ENCODE data around the gene MYLIP. TPM values are rescaled to one million over a fixed set of nuclear protein-coding genes. Genes with fewer than 3 reads are reported as not detected.

Gene MYLIP
- total and polyA plus RNA-seq, 2 of the 13 experiments (the other 11 are each of a cell fraction or from before 2014, with no cell fraction given) = 3.4 to 10.8 TPM

DNA sequence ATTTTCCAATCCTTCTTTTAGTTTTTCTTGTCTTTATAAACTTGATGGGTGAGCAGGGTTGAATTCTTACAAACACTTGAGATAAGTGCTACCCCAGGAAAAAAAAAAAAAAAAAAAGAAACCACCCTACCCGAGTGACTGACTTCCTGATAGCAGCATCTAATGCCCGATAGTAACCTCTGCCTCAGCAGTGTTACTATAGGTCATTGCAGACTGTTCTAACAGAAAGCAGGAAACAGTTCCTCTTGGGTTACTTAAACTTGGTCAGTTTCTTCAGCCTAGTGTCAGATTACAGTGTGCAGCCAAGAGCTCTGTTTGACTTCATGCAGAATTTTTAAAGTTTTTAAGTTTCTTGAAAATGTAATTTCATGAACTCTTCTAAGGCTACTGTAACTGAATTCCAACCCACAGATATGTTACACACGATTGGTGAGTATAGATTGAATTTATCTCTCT, 2.1 kb downstream of the MYLIP start (continued):
- TF ChIP-seq, protein P1, sequence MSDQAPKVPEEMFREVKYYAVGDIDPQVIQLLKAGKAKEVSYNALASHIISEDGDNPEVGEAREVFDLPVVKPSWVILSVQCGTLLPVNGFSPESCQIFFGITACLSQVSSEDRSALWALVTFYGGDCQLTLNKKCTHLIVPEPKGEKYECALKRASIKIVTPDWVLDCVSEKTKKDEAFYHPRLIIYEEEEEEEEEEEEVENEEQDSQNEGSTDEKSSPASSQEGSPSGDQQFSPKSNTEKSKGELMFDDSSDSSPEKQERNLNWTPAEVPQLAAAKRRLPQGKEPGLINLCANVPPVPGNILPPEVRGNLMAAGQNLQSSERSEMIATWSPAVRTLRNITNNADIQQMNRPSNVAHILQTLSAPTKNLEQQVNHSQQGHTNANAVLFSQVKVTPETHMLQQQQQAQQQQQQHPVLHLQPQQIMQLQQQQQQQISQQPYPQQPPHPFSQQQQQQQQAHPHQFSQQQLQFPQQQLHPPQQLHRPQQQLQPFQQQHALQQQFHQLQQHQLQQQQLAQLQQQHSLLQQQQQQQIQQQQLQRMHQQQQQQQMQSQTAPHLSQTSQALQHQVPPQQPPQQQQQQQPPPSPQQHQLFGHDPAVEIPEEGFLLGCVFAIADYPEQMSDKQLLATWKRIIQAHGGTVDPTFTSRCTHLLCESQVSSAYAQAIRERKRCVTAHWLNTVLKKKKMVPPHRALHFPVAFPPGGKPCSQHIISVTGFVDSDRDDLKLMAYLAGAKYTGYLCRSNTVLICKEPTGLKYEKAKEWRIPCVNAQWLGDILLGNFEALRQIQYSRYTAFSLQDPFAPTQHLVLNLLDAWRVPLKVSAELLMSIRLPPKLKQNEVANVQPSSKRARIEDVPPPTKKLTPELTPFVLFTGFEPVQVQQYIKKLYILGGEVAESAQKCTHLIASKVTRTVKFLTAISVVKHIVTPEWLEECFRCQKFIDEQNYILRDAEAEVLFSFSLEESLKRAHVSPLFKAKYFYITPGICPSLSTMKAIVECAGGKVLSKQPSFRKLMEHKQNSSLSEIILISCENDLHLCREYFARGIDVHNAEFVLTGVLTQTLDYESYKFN (CRISPR knock-in tag; conservative IDR thresholded peaks at IDR 0.05) = 0 out of 2 replicates have a peak, but pooled peaks have one; percentile 30
- no peak for TF ChIP-seq HNRNPL (IDR thresholded peaks at IDR 0.05; ENCODE audit: low read depth, low read length)
- peak; percentile 54; the same call in 1 of the 2 replicates for TF ChIP-seq ELF1 (CRISPR knock-in tag; IDR thresholded peaks at IDR 0.05)
- no peak for TF ChIP-seq ZNF557 (CRISPR knock-in tag; IDR thresholded peaks at IDR 0.05)

DNA sequence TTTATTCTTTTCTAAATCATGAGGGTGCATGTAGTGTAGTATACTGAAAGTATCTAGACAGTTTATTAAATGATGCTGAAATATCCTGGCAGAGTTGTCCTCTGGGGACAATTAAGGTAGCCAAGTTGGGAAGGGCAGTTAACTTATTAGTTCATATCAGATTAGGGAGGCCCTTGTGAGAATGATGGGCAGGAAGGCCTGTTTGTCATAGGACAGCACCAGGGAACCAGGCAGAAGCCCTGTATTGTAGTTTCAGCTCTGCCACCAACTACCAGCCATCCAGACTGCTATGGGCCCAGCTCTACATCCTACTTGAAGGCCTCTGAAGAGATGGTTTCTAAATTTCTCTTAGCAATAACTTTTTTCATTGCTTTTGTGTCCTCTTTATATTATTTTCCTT, 4.0 kb downstream of the MYLIP start:
- intact Hi-C loops (cut with micrococcal nuclease; ENCODE audit: unreplicated experiment) (no loop called here), in situ Hi-C loops (cut with HindIII; ENCODE audit: extremely low pct_ligation_motif_present, low pct_unique_long_range_greater_than_20kb) (no loop called here)
- ATAC-seq = no peak
- Histone ChIP-seq H3K9me3 (ENCODE audit: low read length) (no peaks in the 10 kb centered on the region), H3K4me1 (ENCODE audit: insufficient read depth, low read length) (peaks cover 26% of the 10 kb centered on the region), H3K27me3 (ENCODE audit: control insufficient read depth in 1 of 2, insufficient read depth in 2 of 2, low read length in 2 of 2) (peaks cover 0 to under 1% of the 10 kb centered on the region in 2 experiments; a peak in 2 of 5 replicates), H3K27ac (ENCODE audit: extremely low read length, insufficient read depth, low read length) (no peak overlapping the region), H3K9ac (ENCODE audit: insufficient read depth, low read depth, low read length) (no peak overlapping the region), H3K4me2 (ENCODE audit: low read depth, low read length) (no peak overlapping the region), H4K20me1 (ENCODE audit: insufficient read depth, low read length) (no peaks in the 10 kb centered on the region), H3K36me3 (replicated peaks in 1 of 2; ENCODE audit: control insufficient read depth in 1 of 2, insufficient read depth in 2 of 2, low read length in 2 of 2) (no peaks in the 10 kb centered on the region), H2AFZ (ENCODE audit: low read length) (no peak overlapping the region), H3K79me2 (ENCODE audit: insufficient read depth, low read length) (no peaks in the 10 kb centered on the region), H3K4me3 (replicated peaks in 1 of 3; ENCODE audit: insufficient read depth in 1 of 3, low read depth in 2 of 3, low read length in 3 of 3) (no peak overlapping the region)
- ChIA-PET POLR2A (no interaction called here), CTCF (ENCODE audit: low intra/inter-chr PET ratio, low total read pairs) (no interaction called here)
- no peak for FAIRE-seq
- BruUV-seq (replicated peaks) = no TSS peak
- no peak for DNase-seq (ENCODE audit: low spot score)
- TF ChIP-seq ZBTB7B (CRISPR knock-in tag; IDR thresholded peaks at IDR 0.05) (no peak), ZNF644 (CRISPR knock-in tag; IDR thresholded peaks at IDR 0.05; ENCODE audit: low read depth) (no peak), FLYWCH1 (CRISPR knock-in tag; IDR thresholded peaks at IDR 0.05) (no peak), ZSCAN9 (CRISPR knock-in tag; IDR thresholded peaks at IDR 0.05; ENCODE audit: borderline replicate concordance) (no peak), ZFP82 (CRISPR knock-in tag; IDR thresholded peaks at IDR 0.05; ENCODE audit: borderline replicate concordance) (no peak), RBAK (CRISPR knock-in tag; IDR thresholded peaks at IDR 0.05) (no peak), CENPX (CRISPR knock-in tag; IDR thresholded peaks at IDR 0.05) (no peak)
- TF ChIP-seq, protein P2, sequence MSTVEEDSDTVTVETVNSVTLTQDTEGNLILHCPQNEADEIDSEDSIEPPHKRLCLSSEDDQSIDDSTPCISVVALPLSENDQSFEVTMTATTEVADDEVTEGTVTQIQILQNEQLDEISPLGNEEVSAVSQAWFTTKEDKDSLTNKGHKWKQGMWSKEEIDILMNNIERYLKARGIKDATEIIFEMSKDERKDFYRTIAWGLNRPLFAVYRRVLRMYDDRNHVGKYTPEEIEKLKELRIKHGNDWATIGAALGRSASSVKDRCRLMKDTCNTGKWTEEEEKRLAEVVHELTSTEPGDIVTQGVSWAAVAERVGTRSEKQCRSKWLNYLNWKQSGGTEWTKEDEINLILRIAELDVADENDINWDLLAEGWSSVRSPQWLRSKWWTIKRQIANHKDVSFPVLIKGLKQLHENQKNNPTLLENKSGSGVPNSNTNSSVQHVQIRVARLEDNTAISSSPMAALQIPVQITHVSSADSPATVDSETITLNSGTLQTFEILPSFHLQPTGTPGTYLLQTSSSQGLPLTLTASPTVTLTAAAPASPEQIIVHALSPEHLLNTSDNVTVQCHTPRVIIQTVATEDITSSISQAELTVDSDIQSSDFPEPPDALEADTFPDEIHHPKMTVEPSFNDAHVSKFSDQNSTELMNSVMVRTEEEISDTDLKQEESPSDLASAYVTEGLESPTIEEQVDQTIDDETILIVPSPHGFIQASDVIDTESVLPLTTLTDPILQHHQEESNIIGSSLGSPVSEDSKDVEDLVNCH (CRISPR knock-in tag; IDR thresholded peaks at IDR 0.05) = no peak
- TF ChIP-seq, protein P3, sequence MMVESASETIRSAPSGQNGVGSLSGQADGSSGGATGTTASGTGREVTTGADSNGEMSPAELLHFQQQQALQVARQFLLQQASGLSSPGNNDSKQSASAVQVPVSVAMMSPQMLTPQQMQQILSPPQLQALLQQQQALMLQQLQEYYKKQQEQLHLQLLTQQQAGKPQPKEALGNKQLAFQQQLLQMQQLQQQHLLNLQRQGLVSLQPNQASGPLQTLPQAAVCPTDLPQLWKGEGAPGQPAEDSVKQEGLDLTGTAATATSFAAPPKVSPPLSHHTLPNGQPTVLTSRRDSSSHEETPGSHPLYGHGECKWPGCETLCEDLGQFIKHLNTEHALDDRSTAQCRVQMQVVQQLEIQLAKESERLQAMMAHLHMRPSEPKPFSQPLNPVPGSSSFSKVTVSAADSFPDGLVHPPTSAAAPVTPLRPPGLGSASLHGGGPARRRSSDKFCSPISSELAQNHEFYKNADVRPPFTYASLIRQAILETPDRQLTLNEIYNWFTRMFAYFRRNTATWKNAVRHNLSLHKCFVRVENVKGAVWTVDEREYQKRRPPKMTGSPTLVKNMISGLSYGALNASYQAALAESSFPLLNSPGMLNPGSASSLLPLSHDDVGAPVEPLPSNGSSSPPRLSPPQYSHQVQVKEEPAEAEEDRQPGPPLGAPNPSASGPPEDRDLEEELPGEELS (CRISPR knock-in tag; IDR thresholded peaks at IDR 0.05) = no peak
- TF ChIP-seq, protein P4, sequence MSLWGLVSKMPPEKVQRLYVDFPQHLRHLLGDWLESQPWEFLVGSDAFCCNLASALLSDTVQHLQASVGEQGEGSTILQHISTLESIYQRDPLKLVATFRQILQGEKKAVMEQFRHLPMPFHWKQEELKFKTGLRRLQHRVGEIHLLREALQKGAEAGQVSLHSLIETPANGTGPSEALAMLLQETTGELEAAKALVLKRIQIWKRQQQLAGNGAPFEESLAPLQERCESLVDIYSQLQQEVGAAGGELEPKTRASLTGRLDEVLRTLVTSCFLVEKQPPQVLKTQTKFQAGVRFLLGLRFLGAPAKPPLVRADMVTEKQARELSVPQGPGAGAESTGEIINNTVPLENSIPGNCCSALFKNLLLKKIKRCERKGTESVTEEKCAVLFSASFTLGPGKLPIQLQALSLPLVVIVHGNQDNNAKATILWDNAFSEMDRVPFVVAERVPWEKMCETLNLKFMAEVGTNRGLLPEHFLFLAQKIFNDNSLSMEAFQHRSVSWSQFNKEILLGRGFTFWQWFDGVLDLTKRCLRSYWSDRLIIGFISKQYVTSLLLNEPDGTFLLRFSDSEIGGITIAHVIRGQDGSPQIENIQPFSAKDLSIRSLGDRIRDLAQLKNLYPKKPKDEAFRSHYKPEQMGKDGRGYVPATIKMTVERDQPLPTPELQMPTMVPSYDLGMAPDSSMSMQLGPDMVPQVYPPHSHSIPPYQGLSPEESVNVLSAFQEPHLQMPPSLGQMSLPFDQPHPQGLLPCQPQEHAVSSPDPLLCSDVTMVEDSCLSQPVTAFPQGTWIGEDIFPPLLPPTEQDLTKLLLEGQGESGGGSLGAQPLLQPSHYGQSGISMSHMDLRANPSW (CRISPR knock-in tag; IDR thresholded peaks at IDR 0.05; ENCODE audit: borderline replicate concordance) = no peak
